Measurements from ENCODE around the gene ELP1. TPM values are rescaled to one million over a fixed set of nuclear protein-coding genes. Genes with fewer than 3 reads are reported as not detected.

ELP1 gene
- total RNA-seq, 1 donor from 2014 or later, result 22.5 TPM

GRCh38 chr9:108823829-108824228, 110.1 kb downstream of the ELP1 start:
- DNase-seq (ENCODE audit: low read depth), result no peak

Other genes with a start within 250 kb of the ELP1 start
- gene ACTL7B, start 78.1 kb downstream of the ELP1 start, total RNA-seq, result not detected in 2 replicates
- gene ACTL7A, start 71.9 kb downstream of the ELP1 start, total RNA-seq, result not detected in 2 replicates
- gene ABITRAM, start 276 bp upstream of the ELP1 start, total RNA-seq, result 8.5 and 10.1 TPM in 2 replicates
- gene CTNNAL1, start 79.4 kb upstream of the ELP1 start, total RNA-seq, result 45.6 and 93.6 TPM in 2 replicates
- 60.3 and 61.7 TPM in 2 replicates for gene TMEM245, start 185.8 kb upstream of the ELP1 start, total RNA-seq
- not detected in 2 replicates for gene FRRS1L, start 233.1 kb upstream of the ELP1 start, total RNA-seq